IMR-90 (cell line): ENCODE measurements around the gene NPEPL1. TPM values are rescaled to one million over a fixed set of nuclear protein-coding genes. Genes with fewer than 3 reads are reported as not detected.

Experiments used
- ATAC-seq: fragments of 200-7000 bp; cut with Tn5 transposase; 2 replicates; pipeline ENCODE4 v1.9.1; 2020; ENCODE audit warnings: low read depth, mild to moderate bottlenecking, moderate library complexity
- BruUV-seq: library from RNA; stranded (reverse); fragments of 400-500 nt; replicated peaks from 2 replicates; lab custom pipeline; 2021; lab: Mats Ljungman, UMichigan
- CTCF ChIA-PET: fragments of 300-600 bp; formaldehyde crosslinking; extraction: SDS; loops from one replicate; lab custom pipeline; 2021; ENCODE audit warnings: antibody characterized with exemption; lab: Yijun Ruan, JAX
- POLR2A ChIA-PET: fragments of 300-600 bp; sonication (Branson Sonifier 250); formaldehyde crosslinking; loops from one replicate; lab custom pipeline; 2022; ENCODE audit warnings: antibody characterized with exemption; ENCODE audit not compliant: unreplicated experiment; lab: Charles Lee
- DNase-seq: peaks from one replicate; pipeline ENCODE4 v3.0.0; 2013
- H2AFZ ChIP-seq: replicated peaks from 2 replicates; pipeline ENCODE3; 2013; ENCODE audit warnings: low read length, mild to moderate bottlenecking; ENCODE audit not compliant: poor library complexity
- H2AK5ac ChIP-seq: 2 replicates; pipeline ENCODE4 v1.6.1; 2013; ENCODE audit warnings: low read depth, low read length, inconsistent platforms
- H2AK9ac ChIP-seq: replicated peaks from 2 replicates; pipeline ENCODE3; 2013; ENCODE audit warnings: mild to moderate bottlenecking, low read depth, low read length, moderate library complexity; ENCODE audit not compliant: poor library complexity
- H2BK120ac ChIP-seq: 2 replicates; pipeline ENCODE4 v1.6.1; 2013; ENCODE audit warnings: low read depth, low read length, inconsistent platforms
- H2BK15ac ChIP-seq: 3 replicates; pipeline ENCODE4 v1.6.1; 2013; ENCODE audit warnings: low read depth, low read length, inconsistent platforms
- H2BK20ac ChIP-seq: 2 replicates; pipeline ENCODE4 v1.6.1; 2013; ENCODE audit warnings: low read depth, mild to moderate bottlenecking, inconsistent platforms, low read length, moderate library complexity
- H2BK5ac ChIP-seq: 2 replicates; pipeline ENCODE4 v1.6.1; 2013; ENCODE audit warnings: mild to moderate bottlenecking, low read depth, low read length, inconsistent platforms; ENCODE audit not compliant: poor library complexity, severe bottlenecking
- H3K14ac ChIP-seq: replicated peaks from 2 replicates; pipeline ENCODE4 v1.6.1; 2013; ENCODE audit warnings: low read depth, low read length, inconsistent platforms
- H3K18ac ChIP-seq: 2 replicates; pipeline ENCODE4 v1.6.1; 2013; ENCODE audit warnings: low read depth, low read length, control low read depth
- H3K23ac ChIP-seq: 2 replicates; pipeline ENCODE4 v1.6.1; 2013; ENCODE audit warnings: low read depth, low read length, inconsistent platforms
- H3K27ac ChIP-seq: 2 replicates; pipeline ENCODE4 v1.5.1; 2013; ENCODE audit warnings: mild to moderate bottlenecking, control low read depth, low read length; ENCODE audit not compliant: insufficient read depth
- H3K27me3 ChIP-seq: 2 replicates; pipeline ENCODE4 v1.6.1; 2013; ENCODE audit warnings: low read length; ENCODE audit not compliant: control insufficient read depth, insufficient read depth
- H3K36me3 ChIP-seq: 2 replicates; pipeline ENCODE4 v1.6.1; 2013; ENCODE audit warnings: low read length, mixed read lengths; ENCODE audit not compliant: control insufficient read depth, insufficient read depth
- H3K4ac ChIP-seq: 2 replicates; pipeline ENCODE4 v1.6.1; 2013; ENCODE audit warnings: low read depth, low read length, inconsistent platforms
- H3K4me1 ChIP-seq: 2 replicates; pipeline ENCODE4 v1.6.1; 2013; ENCODE audit warnings: low read length, mixed read lengths; ENCODE audit not compliant: control insufficient read depth, insufficient read depth
- H3K4me2 ChIP-seq: 2 replicates; pipeline ENCODE4 v1.6.1; 2013; ENCODE audit warnings: low read depth, mild to moderate bottlenecking, control low read depth, low read length, moderate library complexity
- H3K4me3 ChIP-seq: 2 replicates; pipeline ENCODE4 v1.5.1; 2013; ENCODE audit warnings: low read depth, mild to moderate bottlenecking, control low read depth, low read length, moderate library complexity; ENCODE audit not compliant: insufficient read depth
- H3K56ac ChIP-seq: 2 replicates; pipeline ENCODE4 v1.6.1; 2013; ENCODE audit warnings: low read length, inconsistent platforms; ENCODE audit not compliant: insufficient read depth; ENCODE audit errors: extremely low read depth
- H3K79me1 ChIP-seq, 2 experiments: 2 replicates each; pipeline ENCODE4 v1.6.1; 2013; ENCODE audit warnings: low read length in 2 of 2, inconsistent platforms in 1 of 2, low read depth in 1 of 2
- H3K9ac ChIP-seq: 2 replicates; pipeline ENCODE4 v1.6.1; 2013; ENCODE audit warnings: low read depth, low read length, control low read depth
- H3K9me1 ChIP-seq: 2 replicates; pipeline ENCODE4 v1.6.1; 2013; ENCODE audit warnings: low read length, inconsistent platforms; ENCODE audit not compliant: insufficient read depth
- H3K9me3 ChIP-seq: 2 replicates; pipeline ENCODE4 v1.6.1; 2013; ENCODE audit warnings: low read length; ENCODE audit not compliant: control insufficient read depth, insufficient read depth
- H4K20me1 ChIP-seq: 2 replicates; pipeline ENCODE4 v1.6.1; 2013; ENCODE audit warnings: low read length, inconsistent platforms; ENCODE audit not compliant: insufficient read depth
- H4K5ac ChIP-seq: 2 replicates; pipeline ENCODE4 v1.6.1; 2013; ENCODE audit warnings: mild to moderate bottlenecking, low read depth, low read length, control low read depth
- H4K8ac ChIP-seq, 2 experiments: 2 replicates each; pipeline ENCODE4 v1.6.1; 2013; ENCODE audit warnings: low read depth in 2 of 2, low read length in 2 of 2, control low read depth in 1 of 2, inconsistent platforms in 1 of 2
- H4K91ac ChIP-seq: 2 replicates; pipeline ENCODE4 v1.6.1; 2013; ENCODE audit warnings: low read depth, low read length, inconsistent platforms; ENCODE audit not compliant: insufficient read depth
- BHLHE40 ChIP-seq: fragments of 150-350 bp; IDR thresholded peaks from 2 replicates; pipeline ENCODE4 v1.6.1; 2016; ENCODE audit warnings: mild to moderate bottlenecking, low read depth, low read length
- CHD1 ChIP-seq: IDR thresholded peaks from 2 replicates; pipeline ENCODE4 v1.6.1; 2012; ENCODE audit warnings: low read depth, low read length, improper control_type of control experiment
- MAZ ChIP-seq: IDR thresholded peaks from 2 replicates; pipeline ENCODE4 v1.6.1; 2012; ENCODE audit warnings: low read depth, mild to moderate bottlenecking, low read length, improper control_type of control experiment, moderate library complexity, borderline replicate concordance
- MXI1 ChIP-seq: IDR thresholded peaks from 2 replicates; pipeline ENCODE4 v1.6.1; 2012; ENCODE audit warnings: low read depth, mild to moderate bottlenecking, low read length, moderate library complexity, borderline replicate concordance
- RFX5 ChIP-seq: IDR thresholded peaks from 2 replicates; pipeline ENCODE4 v1.8.0; 2012; ENCODE audit warnings: low read depth, mild to moderate bottlenecking, low read length, moderate library complexity
- SMC3 ChIP-seq: fragments of 150-350 bp; IDR thresholded peaks from 2 replicates; pipeline ENCODE4 v1.6.1; 2016; ENCODE audit warnings: low read depth, mild to moderate bottlenecking, antibody characterized with exemption, low read length, moderate library complexity
- WGBS, 2 experiments: methylation state at CpG; one replicate each; pipeline versions ENCODE4 v1.1.5 to v1.1.7; 2013; ENCODE audit warnings: missing lambda C conversion rate in 2 of 2; ENCODE audit not compliant: insufficient read length in 1 of 2; ENCODE audit errors: extremely low coverage in 2 of 2; 5-methylcytosine and 5-hydroxymethylcytosine counted together
- dilution Hi-C: fragments of 300-500 bp; cut with HindIII; formaldehyde crosslinking; loops from one replicate; pipeline ENCODE4 v1.14.3; 2018; ENCODE audit warnings: low sequenced_read_pairs; ENCODE audit not compliant: unreplicated experiment
- in situ Hi-C: fragments of 300-500 bp; cut with MboI; formaldehyde crosslinking; loops from 3 replicates; pipeline ENCODE4 v1.14.3; 2019; ENCODE audit warnings: low sequenced_read_pairs, inconsistent platforms, mixed read lengths
- intact Hi-C: fragments of 100-400 bp; cut with micrococcal nuclease; formaldehyde crosslinking; loops from 2 replicates; pipeline ENCODE4 v1.10.0; 2022
- polyA plus RNA-seq, 3 experiments: library from polyadenylated mRNA; depleted of rRNA; stranded (reverse); fragments of >200 nt; gene quantifications; 2 replicates each; pipeline ENCODE4 v1.2.3, GENCODE V29; 2012; ENCODE audit warnings: low replicate concordance in 1 of 3
- total RNA-seq: library from RNA; depleted of rRNA; stranded (reverse); fragments of >200 nt; gene quantifications from 2 replicates; pipeline ENCODE4 v1.2.3, GENCODE V29; 2012

The NPEPL1 gene
- total and polyA plus RNA-seq, 2 of the 4 experiments (the other 2 are of a cell fraction): 6.3 to 10.4 TPM

DNA sequence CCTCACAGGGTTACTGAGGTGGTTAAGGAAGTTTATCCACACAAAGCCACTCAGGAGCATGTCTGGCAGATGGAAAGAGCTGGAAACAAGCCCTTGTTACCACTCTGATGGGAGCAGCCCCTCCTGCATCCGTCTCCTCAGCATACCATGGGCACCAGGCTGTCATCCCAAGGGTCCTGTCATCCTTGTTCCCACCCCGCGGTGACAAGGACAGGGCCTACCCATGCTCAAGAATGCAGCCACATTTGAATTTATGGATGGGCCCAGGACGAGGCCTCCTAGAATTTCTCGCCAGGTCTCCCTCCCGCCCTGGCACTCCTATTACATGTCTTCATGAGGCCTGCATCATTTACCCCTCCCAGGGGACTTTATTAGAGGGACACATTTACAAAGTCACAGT lies 60.0 kb downstream of the NPEPL1 start:
- BruUV-seq: no TSS peak
- H3K4me2 ChIP-seq: no peak overlapping the region
- H3K79me1 ChIP-seq: no peaks in the 10 kb centered on the region
- no peaks in the 10 kb centered on the region for H3K36me3 ChIP-seq
- H2AFZ ChIP-seq: no peak overlapping the region
- no peak overlapping the region for H3K56ac ChIP-seq
- in situ Hi-C loops: no loop called here
- H3K4me1 ChIP-seq: no peaks in the 10 kb centered on the region
- ATAC-seq (no peak), DNase-seq (no peak)
- no peak overlapping the region for H3K23ac ChIP-seq
- H4K20me1 ChIP-seq: no peaks in the 10 kb centered on the region
- no peak overlapping the region for H2BK5ac ChIP-seq
- H3K27me3 ChIP-seq: peaks cover 31% of the 10 kb centered on the region
- CTCF ChIA-PET: no interaction called here
- intact Hi-C loops: no loop called here
- H2BK20ac ChIP-seq: no peak overlapping the region
- H3K4ac ChIP-seq: no peak overlapping the region
- no peak overlapping the region for H3K18ac ChIP-seq
- dilution Hi-C loops: no loop called here
- H3K27ac ChIP-seq: no peak overlapping the region
- H3K9me3 ChIP-seq: no peaks in the 10 kb centered on the region
- no peak overlapping the region for H3K14ac ChIP-seq
- WGBS, 2 experiments: 68% methylated on average over 3 of the region's 6 CpGs; no CpG with 5 or more reads in 1 of the 2 experiments
- no peak overlapping the region for H2AK5ac ChIP-seq
- no peak overlapping the region for H4K91ac ChIP-seq
- H4K8ac ChIP-seq: no peak overlapping the region
- no peak overlapping the region for H2AK9ac ChIP-seq
- H3K9me1 ChIP-seq: no peaks in the 10 kb centered on the region
- TF ChIP-seq CHD1 (no peak), SMC3 (no peak), RFX5 (no peak), BHLHE40 (no peak), MAZ (no peak), MXI1 (no peak)
- POLR2A ChIA-PET: no interaction called here
- H2BK15ac ChIP-seq: no peak overlapping the region
- H4K5ac ChIP-seq: no peak overlapping the region
- H2BK120ac ChIP-seq: no peak overlapping the region
- no peak overlapping the region for H3K9ac ChIP-seq
- no peak overlapping the region for H3K4me3 ChIP-seq
